ENCODE data around the gene PTPRT. TPM values are rescaled to one million over a fixed set of nuclear protein-coding genes. Genes with fewer than 3 reads are reported as not detected.

PTPRT gene
- total RNA-seq, 1 experiment from 2014 or later, result not detected

- no TSS peak for BruUV-seq (replicated peaks)
- Histone ChIP-seq H3K36me3 (ENCODE audit: low read depth, low read length) (no peaks in the 10 kb centered on the region), H2AFZ (ENCODE audit: low read length) (no peak overlapping the region), H3K9ac (ENCODE audit: low read length) (no peak overlapping the region), H3K79me2 (ENCODE audit: low read length) (no peaks in the 10 kb centered on the region), H3K27ac (ENCODE audit: low read length) (no peak overlapping the region), H4K20me1 (ENCODE audit: low read length) (no peaks in the 10 kb centered on the region), H3K9me3 (ENCODE audit: low read length) (peaks cover 11% of the 10 kb centered on the region; the same call in 1 of the 2 replicates), H3K4me2 (ENCODE audit: low read length) (no peak overlapping the region), H3K27me3 (ENCODE audit: low read length) (no peaks in the 10 kb centered on the region), H3K4me1 (ENCODE audit: insufficient read depth, low read length) (no peaks in the 10 kb centered on the region), H3F3A (ENCODE audit: low read length, unreplicated experiment) (no peaks in the 10 kb centered on the region), H3K4me3 (ENCODE audit: low read length) (no peak overlapping the region), H3K9me2 (replicated peaks; ENCODE audit: low read length) (no peaks in the 10 kb centered on the region)
- CTCF ChIA-PET, result no interaction called here
- DNase-seq, result no peak
- TF ChIP-seq CTCF (conservative IDR thresholded peaks at IDR 0.05; ENCODE audit: low read depth, low read length), result no peak
- no peak for TF ChIP-seq EZH2 (IDR thresholded peaks at IDR 0.05; ENCODE audit: low read length, unreplicated experiment)
- no peak for TF ChIP-seq EZH2phosphoT487 (IDR thresholded peaks at IDR 0.05; ENCODE audit: borderline replicate concordance, low read length)
- no peak for ATAC-seq
- POLR2A ChIA-PET (ENCODE audit: unreplicated experiment), result no interaction called here
- intact Hi-C loops (cut with micrococcal nuclease), result no loop called here
These were observed 394.5 kb downstream of the PTPRT start for GRCh38 chr20:42795111-42795695.

- POLR2A ChIA-PET (ENCODE audit: unreplicated experiment), result no interaction called here
- Histone ChIP-seq H4K20me1 (ENCODE audit: low read length) (no peaks in the 10 kb centered on the region), H3K27me3 (ENCODE audit: low read length) (no peaks in the 10 kb centered on the region), H3K36me3 (ENCODE audit: low read depth, low read length) (no peaks in the 10 kb centered on the region), H2AFZ (ENCODE audit: low read length) (no peak overlapping the region), H3K4me3 (ENCODE audit: low read length) (no peak overlapping the region), H3K9me2 (replicated peaks; ENCODE audit: low read length) (no peaks in the 10 kb centered on the region), H3K79me2 (ENCODE audit: low read length) (no peaks in the 10 kb centered on the region), H3K9ac (ENCODE audit: low read length) (no peak overlapping the region), H3F3A (ENCODE audit: low read length, unreplicated experiment) (no peaks in the 10 kb centered on the region), H3K27ac (ENCODE audit: low read length) (no peak overlapping the region), H3K4me2 (ENCODE audit: low read length) (no peak overlapping the region), H3K9me3 (ENCODE audit: low read length) (peaks cover 30% of the 10 kb centered on the region), H3K4me1 (ENCODE audit: insufficient read depth, low read length) (no peaks in the 10 kb centered on the region)
- no TSS peak for BruUV-seq (replicated peaks)
- DNase-seq (no peak), ATAC-seq (no peak)
- CTCF ChIA-PET, result no interaction called here
- intact Hi-C loops (cut with micrococcal nuclease), result no loop called here
- TF ChIP-seq EZH2phosphoT487 (IDR thresholded peaks at IDR 0.05; ENCODE audit: borderline replicate concordance, low read length) (no peak), CTCF (conservative IDR thresholded peaks at IDR 0.05; ENCODE audit: low read depth, low read length) (no peak), EZH2 (IDR thresholded peaks at IDR 0.05; ENCODE audit: low read length, unreplicated experiment) (no peak)
These were observed 397.7 kb downstream of the PTPRT start for GRCh38 chr20:42792052-42792451.

GRCh38 chr20:42790111-42790510 lies 399.6 kb downstream of the PTPRT start:
- intact Hi-C loops (cut with micrococcal nuclease), result no loop called here
- no TSS peak for BruUV-seq (replicated peaks)
- POLR2A ChIA-PET (ENCODE audit: unreplicated experiment), result no interaction called here

More at GRCh38 chr20:42790111-42790510, 399.6 kb downstream of the PTPRT start:
- no peak for ATAC-seq
- H3K27ac ChIP-seq (ENCODE audit: low read length), result no peak overlapping the region
- no peaks in the 10 kb centered on the region for H3K36me3 ChIP-seq (ENCODE audit: low read depth, low read length)
- H4K20me1 ChIP-seq (ENCODE audit: low read length), result no peaks in the 10 kb centered on the region
- no peaks in the 10 kb centered on the region for H3K79me2 ChIP-seq (ENCODE audit: low read length)
- no peak overlapping the region for H3K4me3 ChIP-seq (ENCODE audit: low read length)
- no peaks in the 10 kb centered on the region for H3K27me3 ChIP-seq (ENCODE audit: low read length)
- no peaks in the 10 kb centered on the region for H3F3A ChIP-seq (ENCODE audit: low read length, unreplicated experiment)
- H3K4me2 ChIP-seq (ENCODE audit: low read length), result no peak overlapping the region
- CTCF ChIA-PET, result no interaction called here
- TF ChIP-seq EZH2phosphoT487 (IDR thresholded peaks at IDR 0.05; ENCODE audit: borderline replicate concordance, low read length), result no peak
- no peak for TF ChIP-seq CTCF (conservative IDR thresholded peaks at IDR 0.05; ENCODE audit: low read depth, low read length)
- TF ChIP-seq EZH2 (IDR thresholded peaks at IDR 0.05; ENCODE audit: low read length, unreplicated experiment), result no peak
- no peak overlapping the region for H3K9ac ChIP-seq (ENCODE audit: low read length)
- H2AFZ ChIP-seq (ENCODE audit: low read length), result no peak overlapping the region
- no peak for DNase-seq
- H3K9me3 ChIP-seq (ENCODE audit: low read length), result peaks cover 37% of the 10 kb centered on the region
- H3K9me2 ChIP-seq (replicated peaks; ENCODE audit: low read length), result no peaks in the 10 kb centered on the region
- H3K4me1 ChIP-seq (ENCODE audit: insufficient read depth, low read length), result no peaks in the 10 kb centered on the region

Measured in PC-3 (cell line).